K562 (cell line): ENCODE results near the gene CHERP. TPM values are rescaled to one million over a fixed set of nuclear protein-coding genes. Genes with fewer than 3 reads are reported as not detected.
"Not testable (repeated sequence)": the region's sequence is repeated elsewhere in the genome, so short reads cannot be mapped to it uniquely, and the experiment has no call there.

Experiments
- ATAC-seq: fragments of 200-7000 bp; cut with Tn5 transposase; 3 replicates; pipeline ENCODE4 v1.9.1; 2020; ENCODE audit warnings: moderate library complexity
- BruUV-seq: library from RNA; stranded (reverse); fragments of 400-500 nt; replicated peaks from 2 replicates; lab custom pipeline; 2021; lab: Mats Ljungman, UMichigan
- CTCF ChIA-PET: fragments of 300-600 bp; formaldehyde crosslinking; extraction: SDS; loops from one replicate; lab custom pipeline; 2021; ENCODE audit warnings: low intra/inter-chr PET ratio; lab: Yijun Ruan, JAX
- POLR2A ChIA-PET: fragments of 300-600, 350-650 bp; sonication (Branson Sonifier 250); formaldehyde crosslinking; extraction: SDS; loops from one replicate; lab custom pipeline; 2021; ENCODE audit warnings: antibody characterized with exemption, inconsistent platforms; lab: Yijun Ruan, JAX
- DNase-seq, 4 experiments: peaks; one replicate each; pipeline versions ENCODE4 v3.0.0 to v3.0.0-alpha.2; 2011 to 2018; ENCODE audit warnings: low spot score in 3 of 4, mixed read lengths in 3 of 4; ENCODE audit errors: extremely low read depth in 1 of 4
- FAIRE-seq: peaks from 2 replicates; lab custom pipeline; 2011; peaks lifted over from hg19 to GRCh38; lab: Jason Lieb, UNC
- H2AFZ ChIP-seq: 2 replicates; pipeline ENCODE4 v1.6.0; 2011; ENCODE audit warnings: low read depth, low read length, control low read depth, inconsistent platforms
- H3K27ac ChIP-seq: fragments of 200-600 bp; 3 replicates; pipeline ENCODE4 v1.8.0; 2011; ENCODE audit warnings: low read depth, mild to moderate bottlenecking, control low read depth, inconsistent platforms, low read length, moderate library complexity, mixed read lengths; ENCODE audit errors: extremely low read depth
- H3K27me3 ChIP-seq, 2 experiments: fragments of 300-600 bp in 1 of 2; 2 replicates in 1 of 2; 3 replicates in 1 of 2; pipeline versions ENCODE4 v1.6.0 to v1.8.0; 2011; ENCODE audit warnings: inconsistent platforms in 2 of 2, low read length in 2 of 2, mild to moderate bottlenecking in 1 of 2, mixed read lengths in 1 of 2, moderate library complexity in 1 of 2; ENCODE audit not compliant: control insufficient read depth in 2 of 2, insufficient read depth in 2 of 2
- H3K36me3 ChIP-seq: fragments of 300-600 bp; 3 replicates; pipeline ENCODE4 v1.8.0; 2011; ENCODE audit warnings: mild to moderate bottlenecking, low read length, inconsistent platforms; ENCODE audit not compliant: control insufficient read depth, insufficient read depth
- H3K4me1 ChIP-seq, 2 experiments: fragments of 200-600 bp in 1 of 2; replicated peaks in 1 of 2; 2 replicates in 1 of 2; 3 replicates in 1 of 2; pipeline versions ENCODE4 v1.5.1 to v1.8.0; 2011; ENCODE audit warnings: inconsistent platforms in 2 of 2, low read length in 2 of 2, mild to moderate bottlenecking in 1 of 2, mixed read lengths in 1 of 2, moderate library complexity in 1 of 2; ENCODE audit not compliant: control insufficient read depth in 2 of 2, insufficient read depth in 2 of 2
- H3K4me2 ChIP-seq: 2 replicates; pipeline ENCODE4 v1.6.1; 2011; ENCODE audit warnings: low read length, control low read depth, inconsistent platforms, mixed read lengths; ENCODE audit not compliant: insufficient read depth
- H3K4me3 ChIP-seq: fragments of 200-600 bp; sonication (generic), shearing (Covaris generic); 2 replicates; pipeline ENCODE4 v1.5.1; 2016; ENCODE audit warnings: control low read depth, inconsistent platforms
- H3K79me2 ChIP-seq: fragments of 200-600 bp; 3 replicates; pipeline ENCODE4 v1.8.0; 2011; ENCODE audit warnings: low read length, inconsistent platforms; ENCODE audit not compliant: control insufficient read depth, insufficient read depth
- H3K9ac ChIP-seq, 2 experiments: 2 replicates each; pipeline versions ENCODE4 v1.6.0 to v1.6.1; 2011; ENCODE audit warnings: low read depth in 2 of 2, low read length in 2 of 2, control low read depth in 1 of 2, inconsistent platforms in 1 of 2, mild to moderate bottlenecking in 1 of 2, mixed read lengths in 1 of 2; ENCODE audit not compliant: insufficient read depth in 1 of 2
- H3K9me1 ChIP-seq: one replicate; pipeline ENCODE4 v1.6.0; 2011; ENCODE audit warnings: inconsistent platforms, mild to moderate bottlenecking, low read length, moderate library complexity; ENCODE audit not compliant: control insufficient read depth, insufficient read depth
- H3K9me3 ChIP-seq: replicated peaks from 2 replicates; pipeline ENCODE4 v1.5.1; 2011; ENCODE audit warnings: low read depth, low read length, inconsistent platforms; ENCODE audit not compliant: control insufficient read depth, insufficient read depth
- H4K20me1 ChIP-seq: replicated peaks from 2 replicates; pipeline ENCODE4 v1.6.1; 2011; ENCODE audit warnings: low read length, inconsistent platforms, mixed read lengths; ENCODE audit not compliant: control insufficient read depth, insufficient read depth
- MYNN ChIP-seq, 2 experiments: sonication (generic); formaldehyde crosslinking in 1 of 2; IDR thresholded peaks; 2 replicates each; pipeline versions ENCODE4 v1.5.0 to v1.6.1; 2016 to 2020; ENCODE audit warnings: antibody characterized with exemption in 1 of 2, missing genetic modification reagents in 1 of 2
- SP2 ChIP-seq: IDR thresholded peaks from 2 replicates; pipeline ENCODE4 v1.6.1; 2011; ENCODE audit warnings: mild to moderate bottlenecking, low read depth, low read length, moderate library complexity; ENCODE audit not compliant: poor library complexity, severe bottlenecking; ENCODE audit errors: extremely low read depth
- SRF ChIP-seq, 2 experiments: fragments of 250-450, 450-650 bp in 1 of 2; sonication (Bioruptor Pico) in 1 of 2; sonication (generic) in 1 of 2; formaldehyde crosslinking; IDR thresholded peaks; 2 replicates each; pipeline versions ENCODE4 v1.5.0 to v1.5.1; 2020 to 2022; ENCODE audit warnings: mild to moderate bottlenecking in 1 of 2, missing genetic modification reagents in 1 of 2
- STAG1 ChIP-seq: sonication (generic); formaldehyde crosslinking; IDR thresholded peaks from 2 replicates; pipeline ENCODE4 v1.5.0; 2020; ENCODE audit warnings: missing genetic modification reagents, borderline replicate concordance
- ZNF121 ChIP-seq: sonication (generic); formaldehyde crosslinking; conservative IDR thresholded peaks from 2 replicates; pipeline ENCODE4 v1.8.0; 2022; ENCODE audit warnings: missing genetic modification reagents
- ZNF217 ChIP-seq: sonication (generic); formaldehyde crosslinking; IDR thresholded peaks from 2 replicates; pipeline ENCODE4 v1.8.0; 2022; ENCODE audit warnings: mild to moderate bottlenecking, missing genetic modification reagents
- ZSCAN32 ChIP-seq: fragments of 450-650 bp; formaldehyde crosslinking; IDR thresholded peaks from 2 replicates; pipeline ENCODE4 v1.4.0; 2020; ENCODE audit warnings: mild to moderate bottlenecking, moderate library complexity
- WGBS: fragments of 100-300 bp; shearing (Covaris generic); methylation state at CpG from one replicate; pipeline ENCODE4 v1.1.6; 2016; ENCODE audit warnings: low coverage, mixed read lengths; ENCODE audit not compliant: insufficient coverage; ENCODE audit errors: missing lambda C conversion rate; 5-methylcytosine and 5-hydroxymethylcytosine counted together
- in situ Hi-C: fragments of 300-500 bp; cut with MboI; formaldehyde crosslinking; loops from 4 replicates; pipeline ENCODE4 v1.15.0; 2018; ENCODE audit warnings: inconsistent platforms, mixed read lengths
- intact Hi-C: fragments of 100-400 bp; cut with micrococcal nuclease; formaldehyde crosslinking; loops from 2 replicates; pipeline ENCODE4 v1.14.2; 2022
- polyA plus RNA-seq, 8 experiments: library from polyadenylated mRNA; depleted of rRNA in 4 of 8; stranded (reverse) in 5 of 8; unstranded in 3 of 8; fragments of >200 nt; fragmentation: Nextera tagmentation in 2 of 8; fragmentation: Illumina TruSeq in 1 of 8; extraction: Ambion mirVana in 2 of 8; extraction: Trizol in 1 of 8; gene quantifications; 2 replicates each; pipeline versions ENCODE4 v1.2.1 to v1.2.3, GENCODE V29; 2011 to 2014; ENCODE audit warnings: inconsistent platforms in 1 of 8, missing spikeins in 1 of 8
- total RNA-seq, 7 experiments: library from RNA; depleted of rRNA in 6 of 7; stranded (reverse); fragments of >200 nt in 6 of 7; fragmentation: Illumina TruSeq in 2 of 7; extraction: Trizol in 2 of 7; gene quantifications; 2 replicates each; pipeline versions ENCODE4 v1.2.1 to v1.2.3, GENCODE V29; 2011 to 2021; ENCODE audit warnings: low replicate concordance in 1 of 7
- TF ChIP-seq, protein P1 (sequence below): fragments of 250-450 bp; sonication (Bioruptor Pico); IDR thresholded peaks from 2 replicates; pipeline ENCODE4 v1.4.0; 2020; ENCODE audit warnings: mild to moderate bottlenecking, moderate library complexity

CHERP gene
- total and polyA plus RNA-seq, 9 of the 15 experiments (the other 6 are each of a cell fraction or from before 2014, with no cell fraction given): 0.60 to 85.1 (median 7.8) TPM

DNA sequence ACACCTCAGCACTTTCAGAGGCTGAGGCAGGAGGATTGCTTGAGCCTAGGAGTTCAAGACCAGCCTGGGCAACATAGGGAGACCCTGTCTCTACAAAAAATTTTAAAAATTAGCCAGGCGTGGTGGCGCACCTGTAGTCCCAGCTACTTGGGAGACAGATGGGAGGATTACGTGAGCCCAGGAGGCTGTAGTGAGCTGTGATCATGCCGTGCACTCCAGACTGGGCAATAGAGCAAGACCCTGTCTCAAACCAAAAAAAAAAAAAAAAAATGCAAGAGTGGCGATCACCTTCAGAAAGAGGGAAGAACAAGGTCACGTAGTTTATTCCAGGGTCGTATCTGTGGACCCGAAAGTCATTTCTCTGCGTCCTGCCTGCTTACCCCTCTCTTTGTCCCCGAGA, 29.6 kb downstream of the CHERP start:
- intact Hi-C loops, H3K4me1 ChIP-seq, H3K9ac ChIP-seq, H3K4me3 ChIP-seq, H2AFZ ChIP-seq, BruUV-seq, H3K79me2 ChIP-seq, CTCF ChIA-PET, H3K4me2 ChIP-seq, FAIRE-seq, POLR2A ChIA-PET, H3K27ac ChIP-seq, H3K9me3 ChIP-seq, in situ Hi-C loops, DNase-seq, H3K27me3 ChIP-seq, ATAC-seq, H3K9me1 ChIP-seq, H4K20me1 ChIP-seq: not testable (repeated sequence)
- TF ChIP-seq ZNF121: peak; percentile 63; the same call in 1 of the 2 replicates
- H3K36me3 ChIP-seq: peaks cover 48% of the 10 kb centered on the region; the same call in 2 of the 3 replicates
- 81% methylated on average over 9 of the region's 10 CpGs for WGBS

DNA sequence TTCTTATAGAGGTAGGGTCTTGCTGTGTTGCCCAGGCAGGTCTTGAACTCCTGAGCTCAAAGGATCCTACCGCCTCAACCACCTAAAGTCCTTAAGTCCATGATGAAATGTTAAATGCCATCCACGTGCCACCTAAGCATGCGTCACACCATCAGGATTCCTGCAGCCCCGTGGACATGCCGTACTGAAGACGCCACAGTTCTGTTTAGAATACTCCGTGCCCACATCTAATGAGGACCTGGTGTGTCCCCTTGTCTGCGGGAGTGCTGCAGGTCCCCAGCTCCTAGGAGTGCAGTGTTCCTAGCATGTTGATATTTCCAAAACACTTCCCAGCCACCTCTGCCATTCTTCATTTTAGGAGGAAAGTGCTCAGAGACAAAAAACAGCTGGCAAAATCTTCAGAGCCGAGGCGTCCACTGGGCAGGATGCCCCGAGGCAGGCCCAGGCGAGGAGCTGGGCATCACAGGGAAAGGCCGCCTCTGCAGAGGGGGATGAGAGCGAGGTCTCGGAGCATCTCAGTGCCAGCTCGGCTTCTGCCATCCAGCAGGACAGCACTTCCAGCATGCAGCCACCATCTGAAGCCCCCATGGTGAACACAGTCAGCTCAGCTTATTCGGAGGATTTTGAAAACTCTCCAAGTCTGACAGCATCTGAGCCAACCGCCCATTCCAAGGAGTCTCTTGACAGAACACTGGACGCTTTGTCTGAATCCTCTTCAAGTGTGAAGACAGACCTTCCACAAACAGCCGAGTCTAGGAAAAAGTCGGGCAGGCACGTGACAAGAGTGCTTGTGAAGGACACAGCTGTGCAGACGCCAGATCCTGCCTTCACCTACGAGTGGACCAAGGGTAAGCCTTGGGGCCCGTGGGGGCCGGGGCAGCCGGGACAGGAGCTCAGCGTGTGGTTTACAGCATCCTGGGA, 32.8 kb downstream of the CHERP start:
- CTCF ChIA-PET: no interaction called here
- H3K4me3 ChIP-seq: no peak overlapping the region
- DNase-seq: no peak
- no peaks in the 10 kb centered on the region for H3K9me3 ChIP-seq
- no peaks in the 10 kb centered on the region for H4K20me1 ChIP-seq
- in situ Hi-C loops (no loop called here), intact Hi-C loops (no loop called here)
- H2AFZ ChIP-seq: no peak overlapping the region
- peaks cover 35% of the 10 kb centered on the region; the same call in 2 of the 3 replicates for H3K36me3 ChIP-seq
- H3K9me1 ChIP-seq: no peaks in the 10 kb centered on the region
- 86% methylated on average over 28 of the region's 28 CpGs for WGBS
- ATAC-seq: no peak
- no peak overlapping the region for H3K27ac ChIP-seq
- no peak for FAIRE-seq
- H3K27me3 ChIP-seq: no peaks in the 10 kb centered on the region
- POLR2A ChIA-PET: interaction anchor here (0.6 to 1.0 kb wide), 5 partner anchors 13 to 293 kb away, joined by 3 to 4 read pairs (median 3); partner anchors contain the start of genes C19orf44 and CALR3
- no peaks in the 10 kb centered on the region for H3K79me2 ChIP-seq
- no TSS peak for BruUV-seq
- peaks cover 0 to under 1% of the 10 kb centered on the region in 2 experiments; a peak in 2 of 5 replicates for H3K4me1 ChIP-seq
- no peak overlapping the region for H3K4me2 ChIP-seq
- H3K9ac ChIP-seq: no peak overlapping the region; a peak in 1 of 4 replicates
- no peak for TF ChIP-seq STAG1 (CRISPR knock-in tag)
- TF ChIP-seq ZSCAN32: no peak
- TF ChIP-seq SRF (CRISPR knock-in tag; IDR thresholded peaks at IDR 0.05): no peak
- TF ChIP-seq, protein P1, sequence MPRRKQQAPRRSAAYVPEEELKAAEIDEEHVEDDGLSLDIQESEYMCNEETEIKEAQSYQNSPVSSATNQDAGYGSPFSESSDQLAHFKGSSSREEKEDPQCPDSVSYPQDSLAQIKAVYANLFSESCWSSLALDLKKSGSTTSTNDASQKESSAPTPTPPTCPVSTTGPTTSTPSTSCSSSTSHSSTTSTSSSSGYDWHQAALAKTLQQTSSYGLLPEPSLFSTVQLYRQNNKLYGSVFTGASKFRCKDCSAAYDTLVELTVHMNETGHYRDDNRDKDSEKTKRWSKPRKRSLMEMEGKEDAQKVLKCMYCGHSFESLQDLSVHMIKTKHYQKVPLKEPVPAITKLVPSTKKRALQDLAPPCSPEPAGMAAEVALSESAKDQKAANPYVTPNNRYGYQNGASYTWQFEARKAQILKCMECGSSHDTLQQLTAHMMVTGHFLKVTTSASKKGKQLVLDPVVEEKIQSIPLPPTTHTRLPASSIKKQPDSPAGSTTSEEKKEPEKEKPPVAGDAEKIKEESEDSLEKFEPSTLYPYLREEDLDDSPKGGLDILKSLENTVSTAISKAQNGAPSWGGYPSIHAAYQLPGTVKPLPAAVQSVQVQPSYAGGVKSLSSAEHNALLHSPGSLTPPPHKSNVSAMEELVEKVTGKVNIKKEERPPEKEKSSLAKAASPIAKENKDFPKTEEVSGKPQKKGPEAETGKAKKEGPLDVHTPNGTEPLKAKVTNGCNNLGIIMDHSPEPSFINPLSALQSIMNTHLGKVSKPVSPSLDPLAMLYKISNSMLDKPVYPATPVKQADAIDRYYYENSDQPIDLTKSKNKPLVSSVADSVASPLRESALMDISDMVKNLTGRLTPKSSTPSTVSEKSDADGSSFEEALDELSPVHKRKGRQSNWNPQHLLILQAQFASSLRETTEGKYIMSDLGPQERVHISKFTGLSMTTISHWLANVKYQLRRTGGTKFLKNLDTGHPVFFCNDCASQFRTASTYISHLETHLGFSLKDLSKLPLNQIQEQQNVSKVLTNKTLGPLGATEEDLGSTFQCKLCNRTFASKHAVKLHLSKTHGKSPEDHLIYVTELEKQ (CRISPR knock-in tag): no peak
- no peak for TF ChIP-seq ZNF217 (CRISPR knock-in tag)
- TF ChIP-seq MYNN (IDR thresholded peaks at IDR 0.05): no peak
- TF ChIP-seq MYNN (CRISPR knock-in tag; IDR thresholded peaks at IDR 0.05): no peak
- TF ChIP-seq SP2: no peak
